HG02981 (cell line): ENCODE measurements around the gene PAFAH1B1.
"Not testable (repeated sequence)": the region's sequence is repeated elsewhere in the genome, so short reads cannot be mapped to it uniquely, and the experiment has no call there.

ENCODE experiments used
- ATAC-seq: cut with Tn5 transposase; IDR thresholded peaks from one replicate; pipeline ENCODE4 v1.9.1; 2021; ENCODE audit warnings: mild to moderate bottlenecking, moderate library complexity; ENCODE audit not compliant: unreplicated experiment

Gene PAFAH1B1

GRCh38 chr17:2688351-2689342 lies 95.2 kb downstream of the PAFAH1B1 start:
- ATAC-seq: no peak

DNA sequence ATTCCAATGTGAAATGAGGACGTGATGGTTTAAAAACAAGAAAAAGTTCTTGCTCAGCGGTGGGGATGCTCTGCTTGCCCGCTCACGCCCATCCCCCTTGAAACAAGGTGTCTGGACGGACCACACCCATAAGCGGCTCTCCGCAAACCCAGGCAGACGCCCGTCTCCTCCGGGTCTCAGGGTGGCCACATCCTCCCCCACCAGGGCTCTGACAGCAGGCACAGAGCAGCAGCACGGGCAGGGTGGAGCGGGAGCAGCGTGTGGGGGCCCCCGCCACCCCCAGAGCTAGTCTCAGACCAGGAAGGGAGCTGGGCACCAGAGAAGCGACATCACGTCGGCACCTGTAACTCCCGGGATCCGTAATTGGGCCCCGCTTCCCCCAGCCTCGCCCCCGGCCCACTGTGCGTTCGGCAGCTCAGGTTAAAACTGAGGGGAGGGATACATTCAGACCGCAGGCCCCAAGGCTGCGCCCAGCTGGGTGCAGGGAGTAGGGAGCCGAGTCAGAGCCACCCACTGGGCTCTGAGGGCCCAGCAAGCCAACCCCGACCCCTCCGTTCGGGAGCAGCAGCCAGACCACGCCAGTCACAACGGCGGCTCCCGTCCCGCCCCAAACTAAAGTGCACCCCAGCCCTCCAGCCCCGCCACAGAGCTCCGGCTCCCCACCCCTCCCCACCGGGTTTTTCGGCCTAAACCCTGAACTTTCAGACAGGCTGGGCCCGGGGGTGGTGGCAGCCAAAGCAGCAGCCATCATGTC lies 96.1 kb downstream of the PAFAH1B1 start:
- ATAC-seq: no peak

GRCh38 chr17:2690165-2691068 lies 97.0 kb downstream of the PAFAH1B1 start:
- ATAC-seq: no peak

DNA sequence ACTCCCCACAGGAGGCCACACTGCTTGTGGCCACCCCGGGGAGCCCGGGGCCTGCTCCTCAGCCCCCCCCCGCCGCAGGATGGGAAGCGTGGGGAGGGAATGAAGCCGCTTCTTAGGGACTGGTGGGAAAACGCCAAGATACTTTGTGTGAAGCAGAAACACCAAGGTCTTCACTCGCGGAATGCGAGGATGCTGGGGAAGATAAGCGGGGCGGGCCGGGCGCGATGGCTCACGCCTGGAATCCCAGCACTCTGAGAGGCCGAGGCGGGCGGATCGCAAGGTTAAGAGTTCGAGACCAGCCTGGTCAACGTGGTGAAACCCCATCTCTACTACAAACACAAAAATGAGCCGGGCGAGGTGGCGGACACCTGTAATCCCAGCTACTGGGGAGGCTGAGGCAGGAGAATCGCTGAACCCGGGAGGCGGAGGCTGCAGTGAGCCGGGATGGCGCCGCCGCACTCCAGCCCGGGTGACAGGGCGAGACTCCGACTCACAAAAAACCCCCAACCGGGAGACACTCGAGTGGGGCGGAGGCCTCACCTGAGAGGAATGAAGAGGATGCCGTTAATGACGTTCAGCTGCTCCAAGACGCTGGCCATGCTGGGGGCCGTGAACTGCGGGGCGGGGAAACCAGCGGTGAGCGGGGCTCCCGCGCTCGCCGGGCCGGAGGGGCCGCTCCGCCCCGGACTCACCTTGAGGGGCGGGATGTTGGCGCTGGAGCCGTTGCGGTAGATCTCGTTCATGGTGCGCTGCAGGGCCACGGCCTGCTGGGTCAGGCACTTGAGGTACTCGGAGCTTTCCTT lies 97.8 kb downstream of the PAFAH1B1 start:
- ATAC-seq: no peak

DNA sequence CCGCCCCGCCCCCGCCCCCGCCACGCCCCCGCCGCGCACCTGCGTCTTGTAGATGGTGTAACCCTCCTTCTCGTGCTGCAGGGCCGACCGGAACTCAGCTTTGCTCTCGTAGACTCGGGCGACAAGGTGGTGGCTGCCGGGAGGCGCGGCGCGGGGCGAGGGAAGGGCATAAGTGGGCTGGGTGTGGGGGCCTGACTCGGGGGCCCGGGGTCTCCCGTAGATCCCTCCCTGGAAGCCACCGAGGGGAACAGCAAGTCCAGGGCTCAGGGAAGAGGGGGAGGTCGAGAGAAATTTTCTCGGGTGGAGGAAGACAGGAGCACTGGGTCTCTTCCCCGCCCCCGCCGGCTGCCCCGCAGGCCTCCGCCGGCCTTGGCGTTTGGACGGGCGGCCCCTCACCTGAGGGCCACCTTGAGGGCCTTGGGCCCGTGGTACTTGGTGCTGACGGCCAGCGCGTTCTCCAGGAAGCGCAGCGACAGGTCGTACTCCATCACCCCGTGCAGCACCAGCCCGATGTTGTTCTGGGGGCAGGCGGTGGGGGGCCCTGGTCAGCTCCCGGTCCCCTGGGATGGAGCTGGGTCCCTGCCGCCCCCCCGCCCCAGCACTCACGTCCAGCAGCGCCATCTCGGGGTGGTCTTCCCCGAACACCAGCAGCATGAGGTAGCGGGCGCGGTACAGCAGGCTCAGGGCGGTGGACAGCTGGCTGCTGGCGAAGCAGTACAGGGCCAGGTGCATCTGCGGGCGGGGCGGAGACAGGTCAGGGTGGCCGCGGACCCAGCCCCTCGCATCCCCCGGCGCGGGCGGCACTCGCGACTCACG lies 98.7 kb downstream of the PAFAH1B1 start:
- ATAC-seq: no peak

GRCh38 chr17:2692781-2693135 lies 99.3 kb downstream of the PAFAH1B1 start:
- ATAC-seq: no peak

DNA sequence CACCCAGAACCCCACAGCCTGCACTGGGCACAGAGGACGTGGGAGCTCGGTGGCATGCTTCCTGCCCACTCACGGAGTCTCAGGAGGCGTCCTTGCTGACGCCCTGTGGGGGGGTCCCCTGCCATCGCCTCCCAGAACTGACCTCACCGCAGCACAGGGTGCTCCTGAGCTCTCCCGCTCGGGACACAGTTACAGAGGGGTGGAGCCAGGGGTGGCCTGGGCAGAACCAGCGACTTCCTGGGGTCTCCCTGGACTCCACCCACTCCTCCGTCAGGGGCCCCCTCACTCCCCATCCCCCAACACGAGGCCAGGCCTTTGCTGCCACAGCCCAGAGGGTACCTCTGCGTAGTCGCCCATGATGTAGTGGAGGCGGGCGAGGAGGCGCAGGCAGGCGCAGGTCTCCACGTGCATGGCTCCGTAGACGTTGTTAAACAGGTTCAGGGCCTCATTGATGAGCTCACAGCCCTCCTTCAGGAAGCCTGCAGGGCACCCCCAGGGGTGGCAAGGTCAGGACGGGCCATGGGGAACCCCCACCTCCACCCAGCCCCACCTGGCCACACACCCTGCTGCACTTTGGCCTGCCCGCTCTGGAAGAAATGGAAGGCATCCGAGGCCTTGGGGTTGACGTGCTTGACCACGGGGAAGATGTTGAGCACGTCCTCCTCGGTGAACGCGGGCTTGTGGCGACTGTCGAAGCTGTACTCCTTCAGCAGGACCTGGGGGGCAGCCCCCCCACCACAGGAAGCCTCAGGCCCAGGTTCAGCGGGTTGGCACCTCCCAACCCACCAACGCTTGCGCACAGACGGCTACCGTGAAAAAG lies 100.3 kb downstream of the PAFAH1B1 start:
- ATAC-seq: no peak

DNA sequence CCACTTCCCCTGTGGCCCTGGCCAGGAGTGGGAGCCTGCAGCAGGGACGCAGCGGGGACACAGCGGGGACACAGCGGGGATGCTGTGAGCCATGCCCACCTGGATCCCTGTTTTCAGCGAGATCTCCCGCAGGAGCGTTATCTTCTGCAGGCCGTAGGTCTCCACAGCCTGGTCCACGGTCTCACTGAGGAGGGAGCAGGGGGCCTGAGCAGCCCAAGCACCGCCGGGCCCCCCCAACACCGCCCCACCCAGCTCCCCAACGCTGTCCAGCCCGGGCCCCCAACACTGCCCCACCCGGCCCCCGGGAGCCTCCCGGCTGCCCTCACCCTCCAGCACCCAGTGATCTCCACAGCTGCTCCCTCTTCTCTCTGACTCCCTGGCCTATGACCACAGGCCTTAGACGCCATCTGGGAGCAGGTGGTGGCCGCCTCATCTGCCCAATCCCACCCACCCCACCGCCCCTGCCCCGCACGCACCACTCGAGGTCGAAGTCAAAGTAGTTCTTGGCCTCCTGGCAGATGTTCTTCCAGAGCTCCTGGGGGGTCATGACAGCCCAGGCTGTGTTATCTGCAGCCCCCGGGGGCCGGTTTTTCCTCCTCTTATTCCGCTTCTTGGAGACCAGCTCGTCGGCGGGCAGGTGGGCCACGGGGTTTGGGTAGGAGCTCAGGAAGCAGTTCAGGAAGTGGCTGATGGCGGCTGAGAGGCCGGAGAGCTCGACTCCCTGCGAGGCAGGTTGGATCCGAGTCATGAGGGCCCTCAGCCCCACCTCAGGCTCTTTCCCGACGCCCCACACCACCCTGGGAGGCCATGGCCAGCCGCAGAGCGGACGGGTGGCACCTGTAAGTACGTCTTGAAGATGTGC lies 101.2 kb downstream of the PAFAH1B1 start:
- ATAC-seq: no peak

GRCh38 chr17:2695243-2695960 lies 101.9 kb downstream of the PAFAH1B1 start:
- ATAC-seq: no peak

DNA sequence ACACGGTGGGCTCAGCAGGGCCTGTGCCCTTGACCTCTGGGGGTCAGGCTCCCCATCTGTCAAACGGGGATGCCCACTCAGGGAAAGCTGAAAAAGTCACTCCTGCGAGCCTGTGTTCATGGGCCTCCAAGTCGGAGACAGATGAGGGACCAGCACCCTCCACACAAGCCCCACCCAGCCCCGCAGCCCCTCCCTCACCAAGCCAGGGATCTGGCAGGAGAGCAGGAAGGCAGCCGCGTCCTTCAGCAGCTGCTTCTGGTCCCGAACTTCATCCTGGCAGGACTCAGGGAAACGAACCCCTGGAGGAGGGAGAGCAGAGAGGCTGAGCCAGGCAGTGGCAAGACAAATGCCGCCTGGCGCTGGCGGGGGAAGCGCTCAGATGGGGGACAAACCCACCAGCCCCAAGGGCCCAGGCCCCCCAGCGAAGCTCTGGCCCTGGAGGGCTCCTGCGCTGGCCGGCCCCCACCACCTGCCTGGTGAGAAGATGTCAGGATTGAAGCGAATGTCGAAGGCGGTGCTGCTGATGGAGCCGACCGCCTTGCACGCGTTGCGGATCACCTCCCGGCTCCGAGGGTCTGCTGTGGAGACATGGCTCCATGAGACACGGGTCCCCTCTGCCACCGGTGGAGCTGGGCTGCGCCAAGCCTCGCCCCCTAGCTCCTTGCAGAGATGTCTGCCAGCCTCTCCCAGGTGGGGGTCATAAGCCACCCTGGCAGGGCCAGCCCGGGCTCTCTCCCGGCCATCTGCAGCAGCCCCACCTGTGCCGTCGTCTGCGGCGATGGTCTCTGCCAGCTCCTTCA lies 102.7 kb downstream of the PAFAH1B1 start:
- ATAC-seq: no peak

DNA sequence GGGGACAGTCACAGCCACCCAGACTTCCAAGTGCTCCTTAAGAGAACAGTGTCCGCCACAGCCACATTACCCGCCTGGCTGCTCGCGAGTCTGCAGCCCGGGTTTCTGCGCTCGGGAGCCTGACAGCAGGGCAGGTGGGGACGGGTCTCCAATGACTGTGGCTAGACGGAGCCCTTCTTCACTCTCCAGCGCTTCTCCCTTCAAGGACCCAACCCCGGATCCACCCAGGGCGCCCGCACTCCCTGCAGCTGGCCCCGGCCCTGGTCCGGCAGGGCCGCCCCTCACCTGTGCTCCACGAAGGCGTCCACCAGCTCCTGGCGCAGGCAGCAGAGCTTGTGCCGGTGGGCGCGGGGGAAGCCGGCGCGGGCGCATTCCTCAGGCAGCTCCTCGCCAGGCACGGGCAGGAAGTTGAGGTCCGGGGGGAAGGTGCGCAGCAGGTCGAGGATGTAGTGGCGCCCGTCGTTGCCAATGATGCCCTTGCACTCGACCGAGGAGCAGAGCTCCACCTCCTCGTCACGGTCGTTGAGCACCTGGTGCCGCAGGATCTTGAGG lies 104.2 kb downstream of the PAFAH1B1 start:
- ATAC-seq: no peak

DNA sequence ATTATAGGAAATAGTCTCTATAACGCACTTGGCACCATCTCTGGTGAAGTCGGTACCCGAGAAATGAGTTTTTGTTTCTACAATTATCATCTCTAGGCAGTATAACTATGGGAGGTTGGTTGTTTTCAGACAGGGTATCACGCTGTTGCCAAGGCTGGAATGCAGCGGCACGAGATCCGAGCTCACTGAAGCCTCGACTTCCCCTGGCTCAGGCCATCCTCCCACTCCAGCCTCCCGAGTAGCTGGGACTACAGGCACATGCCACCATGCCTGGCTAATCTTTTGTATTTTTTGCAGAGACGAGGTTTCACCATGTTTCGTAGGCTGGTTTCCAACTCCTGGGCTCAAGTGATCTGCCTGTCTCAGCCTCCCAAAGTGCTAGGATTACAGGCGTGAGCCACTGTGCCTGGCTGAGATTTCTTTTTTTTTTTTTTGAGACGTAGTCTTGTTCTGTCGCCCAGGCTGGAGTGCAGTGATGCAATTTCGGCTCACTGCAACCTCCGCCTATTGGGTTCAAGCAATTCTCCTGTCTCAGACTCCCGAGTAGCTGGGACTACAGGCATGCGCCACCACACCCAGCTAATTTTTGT lies 105.9 kb downstream of the PAFAH1B1 start:
- not testable (repeated sequence) for ATAC-seq

DNA sequence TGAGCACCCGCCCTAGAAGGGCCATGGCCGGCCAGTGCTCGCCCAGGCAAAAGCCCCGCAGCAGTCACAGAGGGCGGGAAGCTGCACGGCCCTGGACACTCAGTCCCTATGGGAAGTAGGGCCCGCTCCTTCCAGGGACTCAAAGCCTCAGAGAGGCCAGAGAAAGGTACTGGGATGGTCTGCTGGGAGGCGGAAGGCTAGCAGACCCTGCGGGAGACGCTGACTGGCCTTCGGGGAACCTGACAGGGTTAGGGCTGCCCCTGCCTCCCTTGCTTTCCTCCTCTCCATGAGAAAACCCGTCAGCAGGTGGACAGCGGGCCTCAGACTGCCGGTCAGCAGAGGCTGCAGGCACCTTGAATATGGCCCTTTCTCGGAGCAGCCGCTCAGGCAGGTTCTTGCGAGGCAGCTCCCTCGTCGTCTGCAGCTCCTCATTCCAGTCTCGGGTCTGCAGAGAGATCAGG lies 106.6 kb downstream of the PAFAH1B1 start:
- ATAC-seq: no peak

DNA sequence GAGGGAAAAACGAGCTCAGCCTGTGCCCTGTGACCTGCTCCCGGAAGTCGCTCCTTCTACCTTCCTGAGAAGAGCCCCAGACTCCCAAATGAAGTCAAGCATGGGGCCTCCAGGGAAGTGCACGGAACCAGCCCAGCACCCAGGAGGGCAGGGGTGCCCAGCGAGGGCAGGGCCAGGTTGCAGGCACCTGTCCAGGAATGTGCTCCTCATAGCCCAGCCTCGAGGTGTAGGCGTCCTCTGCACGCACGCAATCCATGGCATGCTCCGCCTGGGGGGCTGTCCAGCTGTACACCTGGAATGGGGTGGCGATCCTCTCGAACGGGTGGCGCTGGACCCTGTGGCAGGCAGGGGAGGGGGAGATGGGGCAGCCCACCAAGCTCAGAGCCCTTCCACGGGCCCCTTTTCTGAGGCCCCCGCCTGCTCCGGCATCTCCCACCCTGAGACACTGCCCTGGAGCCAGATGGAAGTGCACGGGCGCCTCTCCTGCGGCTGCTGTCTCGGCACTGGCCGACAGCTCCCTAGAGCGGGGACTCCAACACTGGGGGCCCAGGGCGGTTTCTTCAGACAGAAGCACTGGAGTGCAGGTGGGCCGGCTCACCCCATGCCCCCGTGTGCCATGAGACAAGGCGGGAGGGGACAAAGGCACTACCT lies 107.2 kb downstream of the PAFAH1B1 start:
- no peak for ATAC-seq
